Nephron (organoid): ENCODE data around the gene GALNT1.

Source experiments
- H3K27ac Mint-ChIP-seq, 3 experiments: 2 replicates each; pipeline ENCODE4 v1.8.0; 2020; ENCODE audit warnings: mixed read lengths in 3 of 3, mild to moderate bottlenecking in 2 of 3, moderate library complexity in 1 of 3
- H3K27me3 Mint-ChIP-seq: 2 replicates; pipeline ENCODE4 v1.8.0; 2021; ENCODE audit warnings: low read depth, mild to moderate bottlenecking, moderate library complexity, mixed read lengths
- H3K36me3 Mint-ChIP-seq: 2 replicates; pipeline ENCODE4 v1.8.0; 2020; ENCODE audit warnings: low read depth, mixed read lengths
- H3K4me1 Mint-ChIP-seq: 2 replicates; pipeline ENCODE4 v1.8.0; 2020; ENCODE audit warnings: mixed read lengths
- H3K4me3 Mint-ChIP-seq, 3 experiments: 2 replicates each; pipeline ENCODE4 v1.8.0; 2020; ENCODE audit warnings: mild to moderate bottlenecking in 3 of 3, mixed read lengths in 3 of 3, moderate library complexity in 2 of 3
- H3K9me3 Mint-ChIP-seq: 2 replicates; pipeline ENCODE4 v1.8.0; 2020; ENCODE audit warnings: mixed read lengths
- TF ChIP-seq, protein P1 (sequence below), 3 experiments: fragments of 200-600 bp; sonication (generic); IDR thresholded peaks; one replicate each; pipeline ENCODE4 v1.5.0; 2021; ENCODE audit warnings: antibody characterized with exemption in 3 of 3; ENCODE audit not compliant: unreplicated experiment in 3 of 3

GALNT1 gene

DNA sequence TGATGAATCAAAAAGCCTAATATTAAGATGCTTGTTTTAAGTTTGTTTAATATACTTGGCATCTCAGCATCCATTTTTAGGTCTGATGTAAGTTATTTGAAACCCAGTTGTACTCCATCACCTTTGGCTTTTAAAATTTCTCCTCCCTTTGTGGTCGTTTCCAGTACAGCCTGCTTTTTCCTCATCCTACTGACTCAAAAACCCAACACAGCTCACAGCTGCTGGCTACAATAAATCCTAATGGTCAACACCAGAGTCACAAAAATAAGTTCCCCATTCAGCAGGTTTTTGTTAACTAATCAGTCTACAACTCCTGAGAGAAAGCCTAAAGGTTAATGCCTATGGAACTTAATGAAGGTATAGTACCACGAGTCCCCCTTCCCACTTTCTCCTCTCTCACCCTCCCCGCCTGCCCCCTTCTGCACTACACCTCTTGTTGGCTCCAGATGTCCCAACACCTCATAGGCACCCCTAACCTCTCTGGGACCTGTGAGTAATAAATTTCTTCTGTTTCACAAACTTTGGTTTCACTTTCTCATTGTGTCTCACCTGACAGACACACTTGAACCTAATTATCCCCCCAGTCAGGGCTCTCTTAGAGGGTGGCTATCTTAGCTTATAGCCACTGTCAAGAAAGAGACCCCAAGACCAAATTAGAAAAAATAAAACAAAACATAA is 148.6 kb downstream of the GALNT1 start:
- peak overlapping the region; percentile 65 to 80 (median 74) for H3K27ac Mint-ChIP-seq

DNA sequence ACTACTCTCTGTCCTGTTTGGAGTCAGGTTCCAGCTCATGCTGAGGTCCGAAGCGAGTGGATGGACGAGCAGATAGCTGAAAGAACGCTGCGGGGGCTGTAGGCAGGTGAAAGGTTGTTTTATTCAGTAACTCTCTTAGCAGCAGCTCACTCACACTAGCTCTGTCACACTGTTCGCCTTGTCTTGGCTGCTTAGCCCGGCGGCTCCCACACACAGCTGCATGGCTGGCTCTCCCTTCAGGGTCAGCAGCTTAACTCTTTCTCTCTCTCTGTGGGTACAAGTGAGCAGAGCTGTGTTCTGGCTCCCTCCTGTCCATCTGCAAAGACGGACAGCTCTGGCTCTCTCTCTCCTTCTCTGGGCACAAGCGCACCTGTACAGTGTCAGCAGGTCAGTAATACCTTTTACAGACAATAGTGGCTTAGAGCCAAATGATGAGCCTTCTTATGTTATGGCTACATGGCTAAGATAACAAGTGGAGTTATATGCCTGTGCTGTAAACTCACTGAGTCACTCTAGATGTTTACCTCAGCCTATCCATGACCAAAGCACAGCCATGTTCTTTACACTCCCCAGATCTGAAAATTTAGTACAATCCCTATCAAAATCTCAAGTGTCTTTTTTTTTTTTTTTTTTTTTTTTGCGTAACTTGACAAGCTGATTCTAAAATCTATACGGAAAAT is 149.3 kb downstream of the GALNT1 start:
- H3K27me3 Mint-ChIP-seq, result peaks cover 4% of the 10 kb centered on the region
- H3K36me3 Mint-ChIP-seq, result no peaks in the 10 kb centered on the region

More for the DNA sequence above, 148.6 kb downstream of the GALNT1 start:
- peaks cover 9% of the 10 kb centered on the region for H3K9me3 Mint-ChIP-seq
- H3K36me3 Mint-ChIP-seq, result no peaks in the 10 kb centered on the region
- peaks cover 30% of the 10 kb centered on the region for H3K4me1 Mint-ChIP-seq
- TF ChIP-seq, protein P1, sequence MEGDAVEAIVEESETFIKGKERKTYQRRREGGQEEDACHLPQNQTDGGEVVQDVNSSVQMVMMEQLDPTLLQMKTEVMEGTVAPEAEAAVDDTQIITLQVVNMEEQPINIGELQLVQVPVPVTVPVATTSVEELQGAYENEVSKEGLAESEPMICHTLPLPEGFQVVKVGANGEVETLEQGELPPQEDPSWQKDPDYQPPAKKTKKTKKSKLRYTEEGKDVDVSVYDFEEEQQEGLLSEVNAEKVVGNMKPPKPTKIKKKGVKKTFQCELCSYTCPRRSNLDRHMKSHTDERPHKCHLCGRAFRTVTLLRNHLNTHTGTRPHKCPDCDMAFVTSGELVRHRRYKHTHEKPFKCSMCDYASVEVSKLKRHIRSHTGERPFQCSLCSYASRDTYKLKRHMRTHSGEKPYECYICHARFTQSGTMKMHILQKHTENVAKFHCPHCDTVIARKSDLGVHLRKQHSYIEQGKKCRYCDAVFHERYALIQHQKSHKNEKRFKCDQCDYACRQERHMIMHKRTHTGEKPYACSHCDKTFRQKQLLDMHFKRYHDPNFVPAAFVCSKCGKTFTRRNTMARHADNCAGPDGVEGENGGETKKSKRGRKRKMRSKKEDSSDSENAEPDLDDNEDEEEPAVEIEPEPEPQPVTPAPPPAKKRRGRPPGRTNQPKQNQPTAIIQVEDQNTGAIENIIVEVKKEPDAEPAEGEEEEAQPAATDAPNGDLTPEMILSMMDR (IDR thresholded peaks at IDR 0.05; ENCODE audit: unreplicated experiment in 3 of 3), result no peak
- H3K4me3 Mint-ChIP-seq, result peak overlapping the region; percentile 54 to 62 (median 59)
- H3K27me3 Mint-ChIP-seq, result peaks cover 4% of the 10 kb centered on the region

DNA sequence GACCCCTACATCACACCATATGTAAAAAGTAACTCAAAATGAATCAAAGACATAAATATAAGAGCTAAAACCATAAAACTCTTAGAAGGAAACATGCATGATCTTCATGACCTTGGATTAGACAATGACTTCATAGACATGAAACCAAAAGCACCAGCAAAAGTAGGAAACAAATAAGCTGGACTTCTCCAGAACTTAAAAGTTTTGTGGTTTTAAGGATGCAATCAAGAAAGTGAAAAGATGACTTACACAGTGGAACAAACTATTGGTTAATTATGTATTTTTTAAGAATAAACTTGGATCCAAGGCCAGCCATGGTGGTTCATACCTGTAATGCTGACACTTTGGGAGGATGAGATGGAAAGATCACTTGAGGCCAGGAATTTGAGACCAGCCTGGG is 150.2 kb downstream of the GALNT1 start:
- TF ChIP-seq, protein P1 (IDR thresholded peaks at IDR 0.05; ENCODE audit: unreplicated experiment in 3 of 3), result no peak
- Mint-ChIP-seq H3K36me3 (no peaks in the 10 kb centered on the region), H3K4me1 (peaks cover 30% of the 10 kb centered on the region), H3K27ac (peak overlapping the region in 1 of 3 experiments; percentile 74), H3K4me3 (no peak overlapping the region), H3K9me3 (no peaks in the 10 kb centered on the region), H3K27me3 (peaks cover 4% of the 10 kb centered on the region)

More for the DNA sequence above, 149.3 kb downstream of the GALNT1 start:
- peaks cover 30% of the 10 kb centered on the region for H3K4me1 Mint-ChIP-seq
- TF ChIP-seq, protein P1 (IDR thresholded peaks at IDR 0.05; ENCODE audit: unreplicated experiment in 3 of 3), result no peak
- peaks cover 5% of the 10 kb centered on the region for H3K9me3 Mint-ChIP-seq
- H3K27ac Mint-ChIP-seq, result peak overlapping the region; percentile 65 to 80 (median 74)
- H3K4me3 Mint-ChIP-seq, result peak overlapping the region; percentile 54 to 62 (median 59)

DNA sequence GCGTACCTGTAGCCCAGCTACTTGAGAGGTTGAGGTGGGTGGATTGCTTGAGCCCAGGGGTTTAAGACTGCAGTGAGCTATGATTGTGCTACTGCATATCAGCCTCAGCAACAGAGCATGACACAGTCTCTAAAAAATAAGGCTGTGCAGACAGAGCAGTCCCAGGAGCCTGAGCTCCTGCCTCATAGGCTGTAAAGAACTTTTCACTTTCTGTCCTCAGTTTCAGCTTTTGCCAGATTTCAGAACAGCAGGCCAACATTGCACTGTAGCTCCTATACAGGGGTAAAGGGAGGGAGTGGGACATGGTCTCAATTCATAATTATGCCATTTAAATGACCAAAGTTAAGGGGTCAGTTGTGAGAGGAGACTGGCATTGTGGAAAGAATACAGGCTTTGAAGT is 150.6 kb downstream of the GALNT1 start:
- H3K27me3 Mint-ChIP-seq, result peaks cover 4% of the 10 kb centered on the region
- no peak overlapping the region for H3K4me3 Mint-ChIP-seq
- H3K4me1 Mint-ChIP-seq, result peaks cover 30% of the 10 kb centered on the region
- no peaks in the 10 kb centered on the region for H3K36me3 Mint-ChIP-seq
- TF ChIP-seq, protein P1 (IDR thresholded peaks at IDR 0.05; ENCODE audit: unreplicated experiment in 3 of 3), result no peak
- peak overlapping the region in 2 of 3 experiments; percentile 49 to 92 for H3K27ac Mint-ChIP-seq
- H3K9me3 Mint-ChIP-seq, result peaks cover 2% of the 10 kb centered on the region

DNA sequence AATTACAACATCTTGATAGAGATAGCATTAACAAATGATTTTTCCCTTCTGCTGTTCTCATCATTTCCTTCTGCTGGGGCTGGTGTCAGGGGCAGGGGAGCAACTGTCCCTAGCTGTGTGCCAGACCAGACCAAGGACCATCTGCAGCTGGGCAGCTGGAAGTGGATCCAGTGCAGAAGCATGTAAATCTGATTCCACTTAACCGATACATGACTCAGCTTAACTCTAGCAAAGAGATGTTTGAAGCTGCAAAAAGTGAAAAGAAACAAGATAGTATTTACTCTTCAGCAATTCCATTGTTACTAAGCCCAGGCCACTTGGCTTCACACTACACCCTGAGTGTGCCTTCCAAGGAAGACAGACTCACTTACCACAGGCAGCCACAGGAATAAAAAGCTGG is 151.1 kb downstream of the GALNT1 start:
- Mint-ChIP-seq H3K4me3 (peak overlapping the region in 1 of 3 experiments; percentile 16), H3K4me1 (peaks cover 30% of the 10 kb centered on the region), H3K9me3 (peaks cover 2% of the 10 kb centered on the region), H3K27me3 (peaks cover 4% of the 10 kb centered on the region), H3K36me3 (no peaks in the 10 kb centered on the region), H3K27ac (peak overlapping the region; percentile 73 to 92 (median 79))
- TF ChIP-seq, protein P1 (IDR thresholded peaks at IDR 0.05; ENCODE audit: unreplicated experiment in 3 of 3), result no peak
